GM12872 (cell line): ENCODE results near the gene PPRC1.

Experiments used
- CTCF ChIP-seq: IDR thresholded peaks from 3 replicates; pipeline ENCODE4 v1.5.1; 2011; ENCODE audit warnings: low read depth, mild to moderate bottlenecking, low read length, moderate library complexity; ENCODE audit not compliant: insufficient read depth

PPRC1 gene

GRCh38 chr10:102141583-102142107 is 8.8 kb downstream of the PPRC1 start:
- TF ChIP-seq CTCF: no peak

DNA sequence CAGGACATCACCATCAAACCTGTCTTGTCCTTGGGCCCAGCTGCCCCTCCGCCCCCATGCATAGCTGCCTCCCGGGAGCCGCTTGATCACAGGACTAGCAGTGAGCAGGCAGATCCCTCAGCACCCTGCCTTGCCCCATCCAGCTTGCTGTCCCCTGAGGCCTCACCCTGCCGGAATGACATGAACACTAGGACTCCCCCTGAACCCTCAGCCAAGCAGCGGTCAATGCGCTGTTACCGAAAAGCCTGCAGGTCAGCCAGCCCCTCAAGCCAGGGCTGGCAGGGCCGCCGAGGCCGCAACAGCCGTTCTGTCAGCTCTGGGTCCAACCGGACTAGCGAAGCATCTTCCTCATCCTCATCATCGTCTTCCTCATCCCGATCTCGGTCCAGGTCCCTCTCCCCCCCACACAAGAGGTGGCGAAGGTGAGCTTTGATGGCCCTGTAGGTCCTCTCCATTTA is 14.2 kb downstream of the PPRC1 start:
- TF ChIP-seq CTCF: no peak

GRCh38 chr10:102147561-102147960 is 14.7 kb downstream of the PPRC1 start:
- no peak for TF ChIP-seq CTCF

GRCh38 chr10:102148275-102148674 is 15.4 kb downstream of the PPRC1 start:
- TF ChIP-seq CTCF: no peak

DNA sequence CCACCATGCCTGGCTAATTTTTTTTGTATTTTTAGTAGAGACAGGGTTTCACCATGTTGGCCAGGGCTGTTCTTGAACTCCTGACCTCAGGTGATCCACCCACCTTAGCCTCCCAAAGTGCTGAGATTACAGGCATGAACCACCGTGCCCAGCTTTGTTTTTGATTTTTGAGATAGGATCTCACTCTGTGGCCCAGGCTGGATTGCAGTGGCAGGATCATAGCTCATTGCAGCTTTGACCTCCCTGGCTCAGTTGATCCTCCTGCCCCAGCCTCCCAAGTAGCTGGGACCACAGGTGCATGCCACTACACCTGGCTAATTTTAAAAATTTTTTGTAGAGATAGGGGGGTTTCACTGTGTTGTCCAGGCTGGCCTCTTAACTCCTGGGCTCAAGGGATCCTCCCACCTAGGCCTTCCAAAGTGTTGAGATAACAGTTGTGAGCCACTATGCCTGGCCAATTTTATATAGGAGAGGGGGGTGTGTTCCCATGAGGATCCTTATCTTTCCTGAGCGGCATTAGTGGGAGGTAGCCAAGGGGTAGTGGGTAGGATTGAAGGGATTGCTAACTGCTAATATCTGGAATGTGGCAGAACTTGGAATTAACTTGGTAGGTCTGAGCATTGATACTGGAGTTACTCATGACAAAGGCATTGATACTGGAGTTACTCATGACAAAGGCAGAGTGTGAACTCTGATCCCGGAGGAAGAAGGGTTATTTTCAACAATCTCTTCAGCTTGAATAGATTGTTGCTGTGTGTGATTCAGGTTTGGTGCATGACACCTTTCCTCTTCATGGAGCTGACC is 18.3 kb downstream of the PPRC1 start:
- TF ChIP-seq CTCF: no peak

GRCh38 chr10:102151774-102152544 is 19.1 kb downstream of the PPRC1 start, which contains the start of gene NOLC1:
Gene NOLC1, plus strand, starts transcription at chr10:102152389. Its CDS starts 22 bp downstream, at chr10:102152411.
- no peak for TF ChIP-seq CTCF

DNA sequence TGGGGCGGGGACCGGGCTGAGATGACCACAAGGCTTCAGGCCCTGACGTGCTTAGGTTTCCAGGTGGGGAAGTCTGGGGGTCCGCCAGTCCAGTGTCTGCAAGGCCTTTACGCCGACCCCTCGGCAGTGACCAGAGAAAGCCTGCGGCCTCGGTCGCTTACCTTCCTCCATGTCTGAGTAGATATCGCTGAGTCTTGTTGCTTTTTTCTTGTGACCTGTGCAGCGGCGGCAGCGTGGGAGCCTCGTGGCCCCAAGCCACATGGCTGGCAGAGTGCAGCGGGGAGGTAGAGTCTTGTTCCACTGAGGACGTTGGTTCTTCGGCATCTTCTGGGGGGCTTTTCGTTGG is 19.7 kb downstream of the PPRC1 start:
- no peak for TF ChIP-seq CTCF
